MCF 10A (cell line): Measurements from ENCODE around the gene AURKAIP1. TPM values are rescaled to one million over a fixed set of nuclear protein-coding genes. Genes with fewer than 3 reads are reported as not detected.

ENCODE experiments used
- BruUV-seq: library from RNA; stranded (reverse); fragments of 400-500 nt; replicated peaks from 2 replicates; lab custom pipeline; 2021; lab: Mats Ljungman, UMichigan
- CTCF ChIA-PET: fragments of 300-600 bp; sonication (Branson Sonifier 250); formaldehyde crosslinking; extraction: SDS; loops from one replicate; lab custom pipeline; 2021; ENCODE audit warnings: antibody characterized with exemption, inconsistent platforms; lab: Yijun Ruan, JAX
- POLR2A ChIA-PET: fragments of 300-600, 350-650 bp; sonication (Branson Sonifier 250); formaldehyde crosslinking; extraction: SDS; loops from one replicate; lab custom pipeline; 2020; ENCODE audit warnings: antibody characterized with exemption, inconsistent platforms; lab: Yijun Ruan, JAX
- DNase-seq: peaks from one replicate; pipeline ENCODE4 v3.0.0-alpha.2; 2018; ENCODE audit not compliant: unreplicated experiment
- H3K27ac Mint-ChIP-seq: one replicate; pipeline ENCODE4 v1.8.0; 2022; ENCODE audit warnings: mild to moderate bottlenecking, low read depth, mixed read lengths; ENCODE audit not compliant: unreplicated experiment
- H3K27me3 Mint-ChIP-seq: one replicate; pipeline ENCODE4 v1.8.0; 2022; ENCODE audit warnings: mixed read lengths; ENCODE audit not compliant: insufficient read depth, unreplicated experiment
- H3K36me3 Mint-ChIP-seq: one replicate; pipeline ENCODE4 v1.8.0; 2022; ENCODE audit warnings: mild to moderate bottlenecking, moderate library complexity, mixed read lengths; ENCODE audit not compliant: insufficient read depth, unreplicated experiment
- H3K4me1 Mint-ChIP-seq: one replicate; pipeline ENCODE4 v1.8.0; 2022; ENCODE audit warnings: mixed read lengths; ENCODE audit not compliant: insufficient read depth, unreplicated experiment
- H3K4me3 Mint-ChIP-seq: one replicate; pipeline ENCODE4 v1.8.0; 2022; ENCODE audit warnings: mild to moderate bottlenecking, moderate library complexity, mixed read lengths; ENCODE audit not compliant: unreplicated experiment
- H3K9me3 Mint-ChIP-seq: one replicate; pipeline ENCODE4 v1.8.0; 2022; ENCODE audit warnings: mixed read lengths; ENCODE audit not compliant: unreplicated experiment
- intact Hi-C: fragments of 100-400 bp; cut with micrococcal nuclease; formaldehyde crosslinking; loops from 2 replicates; pipeline ENCODE4 v1.14.1; 2022
- total RNA-seq: library from RNA; stranded (reverse); gene quantifications from 2 replicates; pipeline ENCODE4 v1.2.3, GENCODE V29; 2022
- TF ChIP-seq, protein P1 (sequence below): fragments of 200-600 bp; IDR thresholded peaks from one replicate; pipeline ENCODE4 v1.8.0; 2022; ENCODE audit warnings: antibody characterized with exemption, mild to moderate bottlenecking; ENCODE audit not compliant: unreplicated experiment

Gene AURKAIP1
- total RNA-seq, 1 experiment from 2014 or later: 148 TPM

DNA sequence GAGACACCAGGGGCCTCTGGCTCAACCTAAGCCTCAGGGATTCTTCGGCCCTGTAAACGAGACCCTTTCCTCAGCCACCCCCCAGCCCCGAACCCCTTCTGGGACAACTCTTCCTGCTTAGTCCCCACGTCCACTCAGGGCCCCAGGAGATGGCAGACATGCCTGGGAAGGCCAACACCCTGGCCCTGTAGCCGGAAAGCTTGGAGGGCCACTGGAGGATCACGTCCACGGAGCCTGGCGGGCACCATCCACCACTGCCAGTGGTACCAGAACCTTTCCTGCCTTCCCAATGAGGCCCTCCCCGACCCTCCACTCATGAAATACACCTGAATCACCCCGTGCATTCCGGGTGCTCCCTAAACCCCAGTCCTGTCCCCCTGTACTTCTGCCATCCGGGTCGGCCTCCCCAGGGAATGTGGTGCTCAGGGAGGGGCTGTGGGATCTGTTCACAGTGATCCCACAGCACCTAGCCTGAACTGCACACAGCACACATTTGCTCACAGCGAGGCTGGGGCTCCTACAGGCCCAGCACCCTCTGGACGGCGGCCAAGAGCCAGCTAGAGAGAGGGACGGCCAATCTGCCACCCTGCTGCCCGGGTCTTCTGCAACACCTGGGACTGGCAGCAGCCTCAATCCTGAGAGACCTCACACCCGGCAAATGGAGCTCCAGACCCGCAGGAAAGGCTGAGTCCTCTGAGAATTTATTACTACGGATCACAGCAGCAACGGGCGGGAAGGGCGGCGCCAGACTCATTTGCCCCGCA lies 1.8 kb downstream of the AURKAIP1 start:
- Mint-ChIP-seq H3K4me3 (peak overlapping the region; percentile 87), H3K36me3 (peaks cover 25% of the 10 kb centered on the region), H3K9me3 (no peaks in the 10 kb centered on the region), H3K27me3 (no peaks in the 10 kb centered on the region), H3K4me1 (peaks cover 9% of the 10 kb centered on the region), H3K27ac (no peak overlapping the region)
- TF ChIP-seq, protein P1, sequence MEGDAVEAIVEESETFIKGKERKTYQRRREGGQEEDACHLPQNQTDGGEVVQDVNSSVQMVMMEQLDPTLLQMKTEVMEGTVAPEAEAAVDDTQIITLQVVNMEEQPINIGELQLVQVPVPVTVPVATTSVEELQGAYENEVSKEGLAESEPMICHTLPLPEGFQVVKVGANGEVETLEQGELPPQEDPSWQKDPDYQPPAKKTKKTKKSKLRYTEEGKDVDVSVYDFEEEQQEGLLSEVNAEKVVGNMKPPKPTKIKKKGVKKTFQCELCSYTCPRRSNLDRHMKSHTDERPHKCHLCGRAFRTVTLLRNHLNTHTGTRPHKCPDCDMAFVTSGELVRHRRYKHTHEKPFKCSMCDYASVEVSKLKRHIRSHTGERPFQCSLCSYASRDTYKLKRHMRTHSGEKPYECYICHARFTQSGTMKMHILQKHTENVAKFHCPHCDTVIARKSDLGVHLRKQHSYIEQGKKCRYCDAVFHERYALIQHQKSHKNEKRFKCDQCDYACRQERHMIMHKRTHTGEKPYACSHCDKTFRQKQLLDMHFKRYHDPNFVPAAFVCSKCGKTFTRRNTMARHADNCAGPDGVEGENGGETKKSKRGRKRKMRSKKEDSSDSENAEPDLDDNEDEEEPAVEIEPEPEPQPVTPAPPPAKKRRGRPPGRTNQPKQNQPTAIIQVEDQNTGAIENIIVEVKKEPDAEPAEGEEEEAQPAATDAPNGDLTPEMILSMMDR: no peak
- intact Hi-C loops: loop anchor here (10.0 kb wide), 1 partner anchor 132 kb away; no protein-coding TSS in a partner anchor
- POLR2A ChIA-PET: interaction anchor here (0.7 to 2.7 kb wide), 4 partner anchors 26 to 110 kb away, joined by 3 to 62 read pairs (median 6); partner anchors contain the start of gene CCNL2
- no TSS peak for BruUV-seq
- DNase-seq: no peak
- CTCF ChIA-PET: interaction anchor here (0.6 to 1.4 kb wide), 9 partner anchors 9 to 131 kb away, joined by 3 to 9 read pairs (median 3); no protein-coding TSS in a partner anchor

DNA sequence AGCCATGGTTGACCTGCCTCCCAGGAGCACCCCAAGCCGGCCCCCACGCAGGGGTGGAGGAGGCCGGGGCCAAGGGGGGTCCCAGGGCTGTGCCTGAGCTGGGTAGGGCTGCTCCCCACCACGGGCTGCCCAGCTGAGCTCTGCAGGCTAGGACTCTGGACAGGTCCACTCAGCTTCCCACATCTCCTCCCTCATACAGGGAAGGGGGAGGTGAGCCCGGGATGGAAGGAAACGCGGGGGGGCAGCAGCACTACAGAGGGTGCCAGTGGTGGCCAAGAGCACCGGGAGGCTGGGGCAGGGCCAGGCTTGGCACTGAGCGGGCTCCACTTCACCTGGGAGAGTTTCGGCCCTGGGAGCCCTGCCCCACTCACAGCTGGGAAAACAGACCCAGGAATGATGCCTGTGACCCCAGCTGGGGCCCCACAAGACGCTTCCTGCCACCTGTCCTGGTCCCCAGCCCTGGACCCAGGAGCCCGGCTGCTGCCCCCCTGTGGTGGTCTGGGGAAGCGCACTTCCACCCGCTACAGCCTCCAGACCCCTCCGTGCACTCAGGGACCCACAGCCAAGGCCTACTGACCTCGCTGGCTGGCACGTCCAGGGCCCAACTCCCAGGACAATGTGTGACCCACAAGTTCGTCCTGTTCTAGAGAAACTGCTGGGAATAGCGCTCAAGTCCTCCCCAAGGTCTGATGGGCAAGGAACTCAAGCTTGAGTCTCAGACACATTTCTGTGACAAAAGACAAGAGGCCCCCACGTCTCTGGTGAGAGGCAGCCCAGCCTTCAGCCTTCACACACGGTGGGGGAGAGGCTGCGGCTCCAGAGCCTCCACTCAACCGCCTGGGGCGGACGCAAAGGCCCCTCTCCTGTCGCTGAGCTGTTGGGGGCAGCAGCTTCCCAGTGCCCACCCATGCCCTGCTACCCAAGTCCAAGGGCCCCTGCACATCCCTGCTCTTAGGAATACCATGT lies 3.0 kb downstream of the AURKAIP1 start:
- CTCF ChIA-PET: interaction anchor here (0.6 to 1.9 kb wide), 24 partner anchors 8 to 1003 kb away, joined by 3 to 9 read pairs (median 4); no protein-coding TSS in a partner anchor
- Mint-ChIP-seq H3K9me3 (no peaks in the 10 kb centered on the region), H3K27me3 (no peaks in the 10 kb centered on the region), H3K36me3 (peaks cover 25% of the 10 kb centered on the region), H3K4me3 (peak overlapping the region; percentile 23), H3K4me1 (peaks cover 7% of the 10 kb centered on the region), H3K27ac (no peak overlapping the region)
- POLR2A ChIA-PET: interaction anchor here (0.6 to 1.5 kb wide), 7 partner anchors 19 to 67 kb away, joined by 3 to 5 read pairs (median 4); partner anchors contain the start of gene ANKRD65
- intact Hi-C loops: loop anchor here (10.0 kb wide), 1 partner anchor 133 kb away; no protein-coding TSS in a partner anchor
- no TSS peak for BruUV-seq
- TF ChIP-seq, protein P1: peak; percentile 89
- peak; percentile 53 for DNase-seq

DNA sequence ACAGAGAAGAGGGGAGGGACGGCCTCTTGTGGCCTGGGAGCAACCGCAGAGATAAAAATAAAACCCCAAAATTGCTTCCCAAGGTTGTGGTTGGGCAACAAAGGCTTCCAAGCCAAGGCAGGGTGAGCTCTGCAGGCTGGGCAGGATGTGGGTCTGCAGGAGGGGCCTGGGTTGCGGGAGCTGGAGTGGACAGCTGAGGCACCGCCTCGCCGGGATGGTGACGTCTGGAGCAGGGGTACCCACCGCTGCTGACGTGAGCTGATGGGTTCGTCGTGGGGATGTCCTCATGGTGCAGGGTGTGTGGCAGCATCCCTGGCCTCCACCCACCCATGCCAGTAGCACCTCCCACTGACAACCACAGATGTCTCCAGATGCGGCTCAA lies 3.7 kb downstream of the AURKAIP1 start:
- DNase-seq: no peak
- Mint-ChIP-seq H3K4me3 (no peak overlapping the region), H3K4me1 (peaks cover under 1% of the 10 kb centered on the region), H3K9me3 (no peaks in the 10 kb centered on the region), H3K27ac (no peak overlapping the region), H3K36me3 (peaks cover 25% of the 10 kb centered on the region), H3K27me3 (no peaks in the 10 kb centered on the region)
- ChIA-PET CTCF (interaction anchor here (0.6 to 1.9 kb wide), 15 partner anchors 18 to 1003 kb away, joined by 3 to 9 read pairs (median 5); no protein-coding TSS in a partner anchor), POLR2A (interaction anchor here (0.6 to 1.5 kb wide), 6 partner anchors 18 to 66 kb away, joined by 3 to 5 read pairs (median 4); partner anchors contain the start of gene ANKRD65)
- TF ChIP-seq, protein P1: no peak
- intact Hi-C loops: loop anchor here (10.0 kb wide), 1 partner anchor 133 kb away; no protein-coding TSS in a partner anchor
- no TSS peak for BruUV-seq
